Smooth muscle cell (in vitro differentiated cells): Measurements from ENCODE around the gene RNU4-1. TPM values are rescaled to one million over a fixed set of nuclear protein-coding genes. Genes with fewer than 3 reads are reported as not detected.
"Not testable (repeated sequence)": the region's sequence is repeated elsewhere in the genome, so short reads cannot be mapped to it uniquely, and the experiment has no call there.

ENCODE experiments used
- DNase-seq: peaks from one replicate; lab custom pipeline; 2025; ENCODE audit not compliant: unreplicated experiment; lab: John Stamatoyannopoulos, UW
- H2AFZ ChIP-seq: fragments of 200-600 bp; sonication (generic); 2 replicates; pipeline ENCODE4 v1.6.0; 2016; ENCODE audit warnings: antibody characterized with exemption, low read depth, mild to moderate bottlenecking
- H3F3A ChIP-seq: fragments of 200-600 bp; sonication (generic); 2 replicates; pipeline ENCODE4 v1.6.0; 2017; ENCODE audit warnings: antibody characterized with exemption, low read depth
- H3K27ac ChIP-seq: fragments of 200-600 bp; sonication (generic); 2 replicates; pipeline ENCODE4 v1.5.1; 2016; ENCODE audit warnings: low read depth, mild to moderate bottlenecking
- H3K27me3 ChIP-seq: fragments of 200-600 bp; sonication (generic); 2 replicates; pipeline ENCODE4 v1.6.1; 2016; ENCODE audit warnings: low read depth, mild to moderate bottlenecking
- H3K36me3 ChIP-seq: fragments of 200-600 bp; sonication (generic); 2 replicates; pipeline ENCODE4 v1.5.1; 2016; ENCODE audit warnings: low read depth
- H3K4me1 ChIP-seq: fragments of 200-600 bp; sonication (generic); 2 replicates; pipeline ENCODE4 v1.5.1; 2016; ENCODE audit warnings: low read depth
- H3K4me2 ChIP-seq: fragments of 200-600 bp; sonication (generic); 2 replicates; pipeline ENCODE4 v1.6.0; 2016; ENCODE audit warnings: mild to moderate bottlenecking
- H3K4me3 ChIP-seq: fragments of 200-600 bp; sonication (generic); 2 replicates; pipeline ENCODE4 v1.5.1; 2016; ENCODE audit warnings: mild to moderate bottlenecking
- H3K79me2 ChIP-seq: fragments of 200-600 bp; sonication (generic); 2 replicates; pipeline ENCODE4 v1.6.0; 2016; ENCODE audit warnings: low read depth, mild to moderate bottlenecking
- H3K9ac ChIP-seq: fragments of 200-600 bp; sonication (generic); 2 replicates; pipeline ENCODE4 v1.6.0; 2016; ENCODE audit warnings: low read depth
- H3K9me3 ChIP-seq: fragments of 200-600 bp; sonication (generic); replicated peaks from 2 replicates; pipeline ENCODE4 v1.5.1; 2016; ENCODE audit warnings: low read depth
- H4K20me1 ChIP-seq: fragments of 200-600 bp; sonication (generic); 2 replicates; pipeline ENCODE4 v1.6.0; 2016; ENCODE audit warnings: low read depth
- WGBS: methylation state at CpG from one replicate; pipeline ENCODE4 v1.1.7; 2016; ENCODE audit warnings: low lambda C conversion rate; 5-methylcytosine and 5-hydroxymethylcytosine counted together
- polyA plus RNA-seq: library from polyadenylated mRNA; unstranded; fragments of >200 nt; fragmentation: Nextera tagmentation; extraction: Ambion mirVana; gene quantifications from 2 replicates; pipeline ENCODE4 v1.2.1, GENCODE V29; 2016
- total RNA-seq: library from RNA; depleted of rRNA; stranded (reverse); fragments of >200 nt; gene quantifications from 2 replicates; pipeline ENCODE4 v1.2.3, GENCODE V29; 2014
- TF ChIP-seq, protein P1 (sequence below): fragments of 200-600 bp; sonication (generic); IDR thresholded peaks from 2 replicates; pipeline ENCODE4 v1.5.1; 2017; ENCODE audit warnings: borderline replicate concordance, mild to moderate bottlenecking, antibody characterized with exemption; ENCODE audit not compliant: insufficient read depth, poor library complexity, severe bottlenecking

RNU4-1 gene
- total and polyA plus RNA-seq, 2 experiments from 2014 or later: under 0.01 TPM; not detected in 1

DNA sequence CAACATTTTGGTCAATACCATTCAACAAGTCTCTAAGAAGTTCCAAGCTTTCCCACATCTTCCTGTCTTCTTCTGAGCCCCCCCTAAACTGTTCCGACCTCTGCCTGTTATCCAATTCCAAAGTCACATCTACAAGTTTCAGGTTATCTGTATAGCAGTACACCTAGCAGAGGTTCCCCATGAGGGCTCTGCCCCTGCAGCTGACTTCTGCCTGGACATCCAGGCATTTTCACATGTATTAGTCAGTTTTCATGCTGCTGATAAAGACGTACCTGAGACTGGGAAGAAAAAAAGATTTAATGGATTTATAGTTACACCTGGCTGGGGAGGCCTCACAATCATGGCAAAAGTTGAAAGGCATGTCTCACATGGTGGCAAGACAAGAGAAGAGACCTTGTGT lies 44.7 kb upstream of the RNU4-1 start:
- no peaks in the 10 kb centered on the region for H3K9me3 ChIP-seq
- TF ChIP-seq, protein P1, sequence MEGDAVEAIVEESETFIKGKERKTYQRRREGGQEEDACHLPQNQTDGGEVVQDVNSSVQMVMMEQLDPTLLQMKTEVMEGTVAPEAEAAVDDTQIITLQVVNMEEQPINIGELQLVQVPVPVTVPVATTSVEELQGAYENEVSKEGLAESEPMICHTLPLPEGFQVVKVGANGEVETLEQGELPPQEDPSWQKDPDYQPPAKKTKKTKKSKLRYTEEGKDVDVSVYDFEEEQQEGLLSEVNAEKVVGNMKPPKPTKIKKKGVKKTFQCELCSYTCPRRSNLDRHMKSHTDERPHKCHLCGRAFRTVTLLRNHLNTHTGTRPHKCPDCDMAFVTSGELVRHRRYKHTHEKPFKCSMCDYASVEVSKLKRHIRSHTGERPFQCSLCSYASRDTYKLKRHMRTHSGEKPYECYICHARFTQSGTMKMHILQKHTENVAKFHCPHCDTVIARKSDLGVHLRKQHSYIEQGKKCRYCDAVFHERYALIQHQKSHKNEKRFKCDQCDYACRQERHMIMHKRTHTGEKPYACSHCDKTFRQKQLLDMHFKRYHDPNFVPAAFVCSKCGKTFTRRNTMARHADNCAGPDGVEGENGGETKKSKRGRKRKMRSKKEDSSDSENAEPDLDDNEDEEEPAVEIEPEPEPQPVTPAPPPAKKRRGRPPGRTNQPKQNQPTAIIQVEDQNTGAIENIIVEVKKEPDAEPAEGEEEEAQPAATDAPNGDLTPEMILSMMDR: no peak
- H3K4me1 ChIP-seq: no peaks in the 10 kb centered on the region
- no peak overlapping the region for H3K4me3 ChIP-seq
- 91% methylated on average over 2 of the region's 2 CpGs for WGBS
- no peaks in the 10 kb centered on the region for H3F3A ChIP-seq
- no peak overlapping the region for H2AFZ ChIP-seq
- no peaks in the 10 kb centered on the region for H3K36me3 ChIP-seq
- H3K9ac ChIP-seq: no peak overlapping the region
- DNase-seq: no peak
- H3K4me2 ChIP-seq: no peak overlapping the region
- H3K79me2 ChIP-seq: no peaks in the 10 kb centered on the region
- no peaks in the 10 kb centered on the region for H3K27me3 ChIP-seq
- no peak overlapping the region for H3K27ac ChIP-seq
- H4K20me1 ChIP-seq: no peaks in the 10 kb centered on the region

GRCh38 chr12:120336392-120336791 lies 43.4 kb upstream of the RNU4-1 start:
- H4K20me1 ChIP-seq, H3K4me1 ChIP-seq, H3K79me2 ChIP-seq, H3K27me3 ChIP-seq, DNase-seq, H3F3A ChIP-seq, H3K9me3 ChIP-seq, H3K27ac ChIP-seq, H3K9ac ChIP-seq, H3K4me3 ChIP-seq, H2AFZ ChIP-seq, H3K36me3 ChIP-seq, H3K4me2 ChIP-seq: not testable (repeated sequence)
- 97% methylated on average over 2 of the region's 2 CpGs for WGBS

GRCh38 chr12:120335447-120335846 lies 42.4 kb upstream of the RNU4-1 start:
- not testable (repeated sequence) for H3K36me3 ChIP-seq, H3K27me3 ChIP-seq, H3K27ac ChIP-seq, H4K20me1 ChIP-seq, H3K4me2 ChIP-seq, H3K9ac ChIP-seq, H3K4me3 ChIP-seq, H3F3A ChIP-seq, H3K79me2 ChIP-seq, H3K4me1 ChIP-seq, H2AFZ ChIP-seq, DNase-seq, H3K9me3 ChIP-seq
- 33% methylated on average over 12 of the region's 12 CpGs for WGBS
- TF ChIP-seq, protein P1: peak; percentile 61

- H3K27ac ChIP-seq: no peak overlapping the region
- DNase-seq: no peak
- TF ChIP-seq, protein P1: no peak
- no peaks in the 10 kb centered on the region for H3F3A ChIP-seq
- no peak overlapping the region for H3K4me2 ChIP-seq
- no peaks in the 10 kb centered on the region for H4K20me1 ChIP-seq
- no peak overlapping the region for H3K9ac ChIP-seq
- H3K79me2 ChIP-seq: no peaks in the 10 kb centered on the region
- H3K27me3 ChIP-seq: no peaks in the 10 kb centered on the region
- WGBS: 88% methylated on average over 7 of the region's 7 CpGs
- H3K36me3 ChIP-seq: no peaks in the 10 kb centered on the region
- H2AFZ ChIP-seq: no peak overlapping the region
- H3K4me3 ChIP-seq: no peak overlapping the region
- H3K4me1 ChIP-seq: no peaks in the 10 kb centered on the region
- no peaks in the 10 kb centered on the region for H3K9me3 ChIP-seq
Measured at GRCh38 chr12:120332523-120332922, 39.5 kb upstream of the RNU4-1 start.
